HCT116 (cell line): ENCODE measurements around the gene PDC. TPM values are rescaled to one million over a fixed set of nuclear protein-coding genes. Genes with fewer than 3 reads are reported as not detected.

Experiments
- ATAC-seq: fragments of 200-7000 bp; cut with Tn5 transposase; 2 replicates; pipeline ENCODE4 v1.9.1; 2020; ENCODE audit warnings: mild to moderate bottlenecking, moderate library complexity
- BruUV-seq: library from RNA; stranded (reverse); fragments of 400-500 nt; replicated peaks from 2 replicates; lab custom pipeline; 2021; lab: Mats Ljungman, UMichigan
- CTCF ChIA-PET: fragments of 300-600 bp; sonication (Branson Sonifier 250); formaldehyde crosslinking; loops from one replicate; lab custom pipeline; 2021; ENCODE audit warnings: antibody characterized with exemption; lab: Charles Lee
- POLR2A ChIA-PET: fragments of 300-600, 350-600 bp; sonication (Branson Sonifier 250); formaldehyde crosslinking; loops from one replicate; lab custom pipeline; 2021; ENCODE audit warnings: antibody characterized with exemption; lab: Charles Lee
- RAD21 ChIA-PET, 2 experiments: fragments of 300-600 bp; sonication (Branson Sonifier 250); formaldehyde crosslinking; loops; one replicate each; lab custom pipeline; 2023; ENCODE audit warnings: low total read pairs in 2 of 2; ENCODE audit not compliant: uncharacterized antibody in 2 of 2, unreplicated experiment in 2 of 2, low non-redundant PET in 1 of 2; lab: Charles Lee
- DNase-seq: peaks from one replicate; pipeline ENCODE4 v3.0.0-alpha.2; 2010; ENCODE audit warnings: low read depth, low spot score
- H2AFZ ChIP-seq: fragments of 200-600 bp; shearing (Covaris generic), sonication (generic); 2 replicates; pipeline ENCODE4 v1.6.1; 2017; ENCODE audit warnings: low read depth, mixed run types, mixed read lengths, antibody characterized with exemption, low read length; ENCODE audit not compliant: poor library complexity, severe bottlenecking
- H3K27ac ChIP-seq: 2 replicates; pipeline ENCODE4 v1.5.1; 2012; ENCODE audit warnings: low read depth, low read length
- H3K27me3 ChIP-seq: fragments of 200-600 bp; sonication (generic); 2 replicates; pipeline ENCODE4 v1.6.1; 2016; ENCODE audit warnings: mixed run types, low read length, mixed read lengths; ENCODE audit not compliant: insufficient read depth
- H3K36me3 ChIP-seq, 2 experiments: fragments of 200-500 bp in 1 of 2; fragments of 200-600 bp in 1 of 2; sonication (Bioruptor generic) in 1 of 2; sonication (generic) in 1 of 2; 2 replicates each; pipeline versions ENCODE4 v1.5.1 to v1.6.1; 2014 to 2016; ENCODE audit warnings: low read length in 2 of 2, inconsistent platforms in 1 of 2, mixed read lengths in 1 of 2, mixed run types in 1 of 2; ENCODE audit not compliant: insufficient read depth in 2 of 2, control insufficient read depth in 1 of 2
- H3K4me1 ChIP-seq, 2 experiments: fragments of 200-600 bp in 1 of 2; sonication (generic) in 1 of 2; 2 replicates each; pipeline versions ENCODE4 v1.5.1 to v1.6.1; 2012 to 2017; ENCODE audit warnings: low read length in 2 of 2, inconsistent platforms in 1 of 2, mild to moderate bottlenecking in 1 of 2, mixed read lengths in 1 of 2, mixed run types in 1 of 2, moderate library complexity in 1 of 2; ENCODE audit not compliant: insufficient read depth in 2 of 2, control insufficient read depth in 1 of 2
- H3K4me2 ChIP-seq: fragments of 200-600 bp; sonication (generic); 2 replicates; pipeline ENCODE4 v1.6.1; 2017; ENCODE audit warnings: mixed run types, low read length, mixed read lengths
- H3K4me3 ChIP-seq, 2 experiments: fragments of 200-600 bp in 1 of 2; sonication (generic) in 1 of 2; replicated peaks in 1 of 2; 2 replicates each; pipeline ENCODE4 v1.5.1; 2011 to 2016; ENCODE audit warnings: low read length in 2 of 2, control low read depth in 1 of 2, low read depth in 1 of 2, mild to moderate bottlenecking in 1 of 2, mixed read lengths in 1 of 2, mixed run types in 1 of 2
- H3K79me2 ChIP-seq: fragments of 200-600 bp; sonication (generic); 2 replicates; pipeline ENCODE4 v1.6.1; 2017; ENCODE audit warnings: mild to moderate bottlenecking, mixed run types, low read length, moderate library complexity, mixed read lengths; ENCODE audit not compliant: insufficient read depth
- H3K9ac ChIP-seq: fragments of 200-600 bp; sonication (generic); 2 replicates; pipeline ENCODE4 v1.6.1; 2016; ENCODE audit warnings: low read length, mixed read lengths
- H3K9me2 ChIP-seq: fragments of 200-600 bp; sonication (generic), shearing (Covaris generic); 2 replicates; pipeline ENCODE4 v1.6.1; 2017; ENCODE audit warnings: mixed run types, mild to moderate bottlenecking, moderate library complexity; ENCODE audit not compliant: insufficient read depth
- H3K9me3 ChIP-seq, 2 experiments: fragments of 200-500 bp in 1 of 2; fragments of 200-600 bp in 1 of 2; sonication (Bioruptor generic) in 1 of 2; sonication (generic) in 1 of 2; 2 replicates each; pipeline ENCODE4 v1.6.1; 2014 to 2017; ENCODE audit warnings: low read length in 2 of 2, mixed read lengths in 2 of 2, inconsistent platforms in 1 of 2, low read depth in 1 of 2, mild to moderate bottlenecking in 1 of 2, mixed run types in 1 of 2, moderate library complexity in 1 of 2; ENCODE audit not compliant: control insufficient read depth in 1 of 2, insufficient read depth in 1 of 2
- H4K20me1 ChIP-seq: fragments of 200-600 bp; sonication (generic), shearing (Covaris generic); 2 replicates; pipeline ENCODE4 v1.6.1; 2017; ENCODE audit warnings: mixed run types, mild to moderate bottlenecking, moderate library complexity; ENCODE audit not compliant: insufficient read depth
- CBX3 ChIP-seq: IDR thresholded peaks from 2 replicates; pipeline ENCODE4 v1.6.1; 2012; ENCODE audit warnings: low read depth
- ELF1 ChIP-seq: IDR thresholded peaks from 2 replicates; pipeline ENCODE4 v1.6.1; 2012; ENCODE audit warnings: low read depth, borderline replicate concordance
- EZH2 ChIP-seq: fragments of 200-600 bp; sonication (generic); IDR thresholded peaks from 2 replicates; pipeline ENCODE4 v1.6.1; 2017; ENCODE audit warnings: antibody characterized with exemption, mixed run types
- FOSL1 ChIP-seq: IDR thresholded peaks from 2 replicates; pipeline ENCODE4 v1.6.1; 2012; ENCODE audit warnings: low read depth
- POLR2A ChIP-seq: IDR thresholded peaks from 2 replicates; pipeline ENCODE4 v1.7.0; 2011; ENCODE audit warnings: borderline replicate concordance; ENCODE audit not compliant: insufficient read depth, insufficient read length; ENCODE audit errors: extremely low read depth
- POLR2AphosphoS5 ChIP-seq: IDR thresholded peaks from 2 replicates; pipeline ENCODE4 v1.6.1; 2011; ENCODE audit warnings: mild to moderate bottlenecking, low read depth, low read length, moderate library complexity
- SRF ChIP-seq: IDR thresholded peaks from 2 replicates; pipeline ENCODE4 v1.6.1; 2012; ENCODE audit warnings: low read depth
- TCF7L2 ChIP-seq: IDR thresholded peaks from 2 replicates; pipeline ENCODE4 v1.7.0; 2011; ENCODE audit warnings: borderline replicate concordance, inconsistent platforms; ENCODE audit not compliant: insufficient read depth, insufficient read length; ENCODE audit errors: extremely low read depth
- ZFX ChIP-seq: fragments of 450-650 bp; IDR thresholded peaks from 2 replicates; pipeline ENCODE4 v1.6.1; 2017
- intact Hi-C: fragments of 100-400 bp; cut with micrococcal nuclease; formaldehyde crosslinking; loops from 2 replicates; pipeline ENCODE4 v1.10.0; 2022
- total RNA-seq: library from RNA; stranded (reverse); gene quantifications from one replicate; pipeline ENCODE4 v1.2.1, GENCODE V29; 2021; ENCODE audit not compliant: unreplicated experiment
- TF ChIP-seq, protein P1 (sequence below): IDR thresholded peaks from 2 replicates; pipeline ENCODE4 v1.6.1; 2012
- TF ChIP-seq, protein P2 (sequence below), 3 experiments: fragments of 200-600 bp in 1 of 3; sonication (generic) in 1 of 3; IDR thresholded peaks in 2 of 3; conservative IDR thresholded peaks in 1 of 3; 2 replicates each; pipeline ENCODE4 v1.5.1; 2012 to 2017; ENCODE audit warnings: low read depth in 2 of 3, low read length in 2 of 3, antibody characterized with exemption in 1 of 3, borderline replicate concordance in 1 of 3, control low read depth in 1 of 3, mild to moderate bottlenecking in 1 of 3, mixed read lengths in 1 of 3, mixed run types in 1 of 3, moderate library complexity in 1 of 3; ENCODE audit not compliant: insufficient read depth in 1 of 3
- TF ChIP-seq, protein P3 (sequence below): IDR thresholded peaks from 2 replicates; pipeline ENCODE4 v1.6.1; 2011; ENCODE audit warnings: mild to moderate bottlenecking, low read length, moderate library complexity; ENCODE audit not compliant: insufficient replicate concordance; ENCODE audit errors: extremely low read depth
- TF ChIP-seq, protein P4 (sequence below): IDR thresholded peaks from 2 replicates; pipeline ENCODE4 v1.6.1; 2012

Gene PDC
- total RNA-seq, 1 experiment from 2014 or later, result not detected

DNA sequence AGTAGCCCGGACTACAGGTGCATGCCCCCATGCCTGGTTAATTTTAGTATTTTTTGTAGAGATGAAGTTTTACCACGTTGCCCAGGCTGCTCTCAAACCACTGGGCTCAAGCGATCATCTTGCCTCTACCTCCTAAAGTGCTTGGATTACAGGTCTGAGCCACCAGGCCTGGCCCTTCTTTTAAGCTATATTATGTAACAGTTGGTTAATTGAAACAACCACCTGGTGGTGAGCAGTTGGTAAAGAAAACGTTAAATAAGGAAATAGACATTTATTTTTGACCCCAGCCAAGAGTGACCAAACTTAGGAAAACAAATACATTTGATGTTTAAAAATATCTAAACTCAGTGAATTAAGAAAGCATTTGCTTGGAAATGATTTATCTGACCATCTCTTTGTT, 12.1 kb upstream of the PDC start:
- BruUV-seq, result no TSS peak
- no peaks in the 10 kb centered on the region for H3K36me3 ChIP-seq
- ATAC-seq (no peak), DNase-seq (no peak)
- H3K4me2 ChIP-seq, result no peak overlapping the region
- no peak overlapping the region for H3K9ac ChIP-seq
- TF ChIP-seq, protein P1, sequence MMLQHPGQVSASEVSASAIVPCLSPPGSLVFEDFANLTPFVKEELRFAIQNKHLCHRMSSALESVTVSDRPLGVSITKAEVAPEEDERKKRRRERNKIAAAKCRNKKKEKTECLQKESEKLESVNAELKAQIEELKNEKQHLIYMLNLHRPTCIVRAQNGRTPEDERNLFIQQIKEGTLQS, result no peak
- TF ChIP-seq, protein P2, sequence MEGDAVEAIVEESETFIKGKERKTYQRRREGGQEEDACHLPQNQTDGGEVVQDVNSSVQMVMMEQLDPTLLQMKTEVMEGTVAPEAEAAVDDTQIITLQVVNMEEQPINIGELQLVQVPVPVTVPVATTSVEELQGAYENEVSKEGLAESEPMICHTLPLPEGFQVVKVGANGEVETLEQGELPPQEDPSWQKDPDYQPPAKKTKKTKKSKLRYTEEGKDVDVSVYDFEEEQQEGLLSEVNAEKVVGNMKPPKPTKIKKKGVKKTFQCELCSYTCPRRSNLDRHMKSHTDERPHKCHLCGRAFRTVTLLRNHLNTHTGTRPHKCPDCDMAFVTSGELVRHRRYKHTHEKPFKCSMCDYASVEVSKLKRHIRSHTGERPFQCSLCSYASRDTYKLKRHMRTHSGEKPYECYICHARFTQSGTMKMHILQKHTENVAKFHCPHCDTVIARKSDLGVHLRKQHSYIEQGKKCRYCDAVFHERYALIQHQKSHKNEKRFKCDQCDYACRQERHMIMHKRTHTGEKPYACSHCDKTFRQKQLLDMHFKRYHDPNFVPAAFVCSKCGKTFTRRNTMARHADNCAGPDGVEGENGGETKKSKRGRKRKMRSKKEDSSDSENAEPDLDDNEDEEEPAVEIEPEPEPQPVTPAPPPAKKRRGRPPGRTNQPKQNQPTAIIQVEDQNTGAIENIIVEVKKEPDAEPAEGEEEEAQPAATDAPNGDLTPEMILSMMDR (IDR thresholded peaks at IDR 0.05 in 2 of 3, conservative IDR thresholded peaks at IDR 0.05 in 1 of 3; ENCODE audit: borderline replicate concordance in 1 of 3, insufficient read depth in 1 of 3, low read depth in 2 of 3, low read length in 2 of 3), result 0 out of 6 replicates have a peak, but pooled peaks of 1 of the 3 experiments have one; percentile 5
- TF ChIP-seq ELF1, result no peak
- TF ChIP-seq CBX3, result no peak
- no peak overlapping the region for H3K27ac ChIP-seq
- no peaks in the 10 kb centered on the region for H3K27me3 ChIP-seq
- intact Hi-C loops, result no loop called here
- ChIA-PET POLR2A (no interaction called here), RAD21 (no interaction called here), CTCF (no interaction called here)
- no peak overlapping the region for H3K4me3 ChIP-seq
- no peaks in the 10 kb centered on the region for H4K20me1 ChIP-seq
- H3K4me1 ChIP-seq, result no peaks in the 10 kb centered on the region
- H3K9me3 ChIP-seq, result no peaks in the 10 kb centered on the region
- no peaks in the 10 kb centered on the region for H3K79me2 ChIP-seq
- H3K9me2 ChIP-seq, result no peaks in the 10 kb centered on the region
- H2AFZ ChIP-seq, result no peak overlapping the region

DNA sequence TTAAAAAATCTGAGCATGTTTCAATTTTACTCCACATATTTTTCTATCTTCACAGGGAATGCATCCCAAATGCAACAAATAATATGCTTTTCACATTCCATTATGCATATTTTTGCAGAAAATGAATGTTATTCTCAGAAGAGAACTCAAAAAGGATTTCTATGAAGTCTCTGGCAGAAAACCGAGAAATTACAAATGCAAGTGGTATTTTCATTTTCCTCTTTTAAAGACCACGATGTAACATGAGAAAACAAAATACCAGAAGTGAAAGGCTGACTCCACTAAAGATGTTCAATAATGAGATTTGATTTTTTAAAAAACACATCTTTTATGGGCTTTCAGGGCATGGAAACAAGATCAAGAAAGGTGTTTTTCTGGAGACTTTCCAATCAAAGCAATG, 5.0 kb upstream of the PDC start:
- ChIA-PET CTCF (no interaction called here), RAD21 (no interaction called here), POLR2A (no interaction called here)
- no TSS peak for BruUV-seq
- H3K9me3 ChIP-seq, result no peaks in the 10 kb centered on the region
- no peak overlapping the region for H3K9ac ChIP-seq
- intact Hi-C loops, result no loop called here
- H3K27ac ChIP-seq, result no peak overlapping the region
- H3K79me2 ChIP-seq, result no peaks in the 10 kb centered on the region
- no peak overlapping the region for H2AFZ ChIP-seq
- H3K27me3 ChIP-seq, result no peaks in the 10 kb centered on the region
- no peaks in the 10 kb centered on the region for H4K20me1 ChIP-seq
- H3K4me2 ChIP-seq, result no peak overlapping the region
- H3K36me3 ChIP-seq, result no peaks in the 10 kb centered on the region
- H3K4me1 ChIP-seq, result no peaks in the 10 kb centered on the region
- no peak for ATAC-seq
- H3K4me3 ChIP-seq, result no peak overlapping the region
- H3K9me2 ChIP-seq, result no peaks in the 10 kb centered on the region
- DNase-seq, result no peak
- TF ChIP-seq, protein P1, result no peak
- TF ChIP-seq FOSL1 (no peak), ZFX (no peak), TCF7L2 (no peak), POLR2A (no peak), SRF (no peak), POLR2AphosphoS5 (no peak), EZH2 (no peak)
- TF ChIP-seq, protein P2 (IDR thresholded peaks at IDR 0.05 in 2 of 3, conservative IDR thresholded peaks at IDR 0.05 in 1 of 3; ENCODE audit: borderline replicate concordance in 1 of 3, insufficient read depth in 1 of 3, low read depth in 2 of 3, low read length in 2 of 3), result no peak
- TF ChIP-seq, protein P3, sequence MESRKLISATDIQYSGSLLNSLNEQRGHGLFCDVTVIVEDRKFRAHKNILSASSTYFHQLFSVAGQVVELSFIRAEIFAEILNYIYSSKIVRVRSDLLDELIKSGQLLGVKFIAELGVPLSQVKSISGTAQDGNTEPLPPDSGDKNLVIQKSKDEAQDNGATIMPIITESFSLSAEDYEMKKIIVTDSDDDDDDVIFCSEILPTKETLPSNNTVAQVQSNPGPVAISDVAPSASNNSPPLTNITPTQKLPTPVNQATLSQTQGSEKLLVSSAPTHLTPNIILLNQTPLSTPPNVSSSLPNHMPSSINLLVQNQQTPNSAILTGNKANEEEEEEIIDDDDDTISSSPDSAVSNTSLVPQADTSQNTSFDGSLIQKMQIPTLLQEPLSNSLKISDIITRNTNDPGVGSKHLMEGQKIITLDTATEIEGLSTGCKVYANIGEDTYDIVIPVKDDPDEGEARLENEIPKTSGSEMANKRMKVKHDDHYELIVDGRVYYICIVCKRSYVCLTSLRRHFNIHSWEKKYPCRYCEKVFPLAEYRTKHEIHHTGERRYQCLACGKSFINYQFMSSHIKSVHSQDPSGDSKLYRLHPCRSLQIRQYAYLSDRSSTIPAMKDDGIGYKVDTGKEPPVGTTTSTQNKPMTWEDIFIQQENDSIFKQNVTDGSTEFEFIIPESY, result no peak
- TF ChIP-seq, protein P4, sequence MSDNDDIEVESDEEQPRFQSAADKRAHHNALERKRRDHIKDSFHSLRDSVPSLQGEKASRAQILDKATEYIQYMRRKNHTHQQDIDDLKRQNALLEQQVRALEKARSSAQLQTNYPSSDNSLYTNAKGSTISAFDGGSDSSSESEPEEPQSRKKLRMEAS, result no peak
